Heart left ventricle (tissue), 16 donors: ENCODE data around the gene PARD3. TPM values are rescaled to one million over a fixed set of nuclear protein-coding genes. Genes with fewer than 3 reads are reported as not detected.
"Not testable (repeated sequence)": the region's sequence is repeated elsewhere in the genome, so short reads cannot be mapped to it uniquely, and the experiment has no call there.

Experiments used
- ATAC-seq, 4 donors: fragments of 200-7000 bp; cut with Tn5 transposase; one replicate each; pipeline ENCODE4 v1.9.1; 2020 to 2022; ENCODE audit warnings: moderate library complexity in 4 of 4, mild to moderate bottlenecking in 3 of 4, moderate number of reproducible peaks in 1 of 4
- DNase-seq, 5 donors: peaks; one replicate each; pipeline ENCODE4 v3.0.0-alpha.2; 2020
- H3K27ac ChIP-seq, 12 donors: fragments of 200-600 bp; sonication (generic) in 4 of 12; one replicate each; pipeline versions ENCODE4 v1.5.0 to v1.8.0; 2016 to 2022; ENCODE audit warnings: mild to moderate bottlenecking in 2 of 12
- H3K27me3 ChIP-seq, 9 donors: fragments of 200-600 bp; sonication (generic) in 2 of 9; one replicate each; pipeline versions ENCODE4 v1.5.1 to v1.8.0; 2016 to 2022; ENCODE audit warnings: mild to moderate bottlenecking in 3 of 9
- H3K36me3 ChIP-seq, 9 donors: fragments of 200-600 bp; sonication (generic) in 2 of 9; one replicate each; pipeline versions ENCODE4 v1.5.0 to v1.8.0; 2018 to 2022; ENCODE audit warnings: mild to moderate bottlenecking in 2 of 9
- H3K4me1 ChIP-seq, 12 donors: fragments of 200-600 bp; sonication (generic) in 4 of 12; one replicate each; pipeline versions ENCODE4 v1.5.0 to v1.8.0; 2016 to 2022; ENCODE audit warnings: mild to moderate bottlenecking in 3 of 12
- H3K4me3 ChIP-seq, 12 donors: fragments of 200-600 bp; sonication (generic) in 4 of 12; one replicate each; pipeline versions ENCODE4 v1.5.0 to v1.8.0; 2017 to 2022; ENCODE audit warnings: mild to moderate bottlenecking in 9 of 12, moderate library complexity in 4 of 12
- H3K9me3 ChIP-seq, 12 donors: fragments of 200-600 bp; sonication (generic) in 4 of 12; one replicate each; pipeline versions ENCODE4 v1.5.0 to v1.8.0; 2016 to 2022; ENCODE audit warnings: mild to moderate bottlenecking in 1 of 12
- CTCF ChIP-seq, 12 donors: fragments of 200-600 bp; sonication (generic) in 4 of 12; IDR thresholded peaks; one replicate each; pipeline versions ENCODE4 v1.5.0 to v1.8.0; 2018 to 2022; ENCODE audit warnings: antibody characterized with exemption in 12 of 12, mild to moderate bottlenecking in 5 of 12
- POLR2A ChIP-seq, 2 donors: fragments of 450-650 bp; IDR thresholded peaks; one replicate each; pipeline ENCODE4 v1.6.1; 2017; ENCODE audit warnings: antibody characterized with exemption in 2 of 2, mild to moderate bottlenecking in 2 of 2, moderate library complexity in 2 of 2
- WGBS, 4 donors: extraction: QIAGEN DNeasy Blood & Tissue Kit in 2 of 4; methylation state at CpG; one replicate each; pipeline versions ENCODE4 v1.1.5 to v1.1.7; 2013 to 2018; 5-methylcytosine and 5-hydroxymethylcytosine counted together
- intact Hi-C, 10 donors: fragments of 100-400 bp; cut with DNase I; formaldehyde crosslinking; loops; one replicate each; pipeline versions ENCODE4 v1.11.1 to v1.14.2; 2022
- polyA plus RNA-seq, 2 donors: library from polyadenylated mRNA; stranded (reverse); fragments of 200-250 nt; gene quantifications; one replicate each; pipeline ENCODE4 v1.2.3, GENCODE V29; 2013
- total RNA-seq, 9 donors: library from RNA; depleted of rRNA in 2 of 9; stranded (reverse); fragments of >200 nt in 2 of 9; fragmentation: NEBNext Ultra II Directional in 3 of 9; extraction: Animal tissue kit (Norgen Biotek cat#: 25700) in 3 of 9; gene quantifications; one replicate each; pipeline versions ENCODE4 v1.1.0 to v1.2.4, GENCODE V29; 2016 to 2023
- donor health status: ischemic (EF 13 %, LVEDD 7.1; RV severe dilation, severe dysfunction).
- donor health status: healthy with polysubstance abuse.
- donor health status: DM: no; HTN: yes; CAD: no.
- donor health status: DM: no; HTN: no; CAD: no.
- donor health status: ischemic (EF 25% LVEDD 6.9; RV normal size, moderate dysfunction).
- donor health status: ischemic (EF 25% LVEDD 5.7; RV mildly dilated, moderate dysfunction).
- donor health status: healthy.
- donor health status: DM: yes; HTN: yes; CAD: no.
- donor health status: ischemic (EF 35%, LVEDD 5.7; RV mildly dilated, moderate dysfunction).
- donor health status: nonischemic (EF 11% LVEDD 7.7; RV severe dilation, severe dysfunction).
- donor health status: DM: yes; HTN: yes; CAD: no.
- donor health status: PGD.
- donor health status: ischemic (EF 29% LVEDD 5.4; RV normal size, mild dysfunction).
- donor health status: nonischemic (EF 23%, LVEDD 6.1; RV moderate dilation, normal function).

PARD3 gene
- total and polyA plus RNA-seq, 11 donors = 24.8 to 69.7 (median 33.1) TPM

GRCh38 chr10:34396663-34397062 is 418.4 kb downstream of the PARD3 start:
- intact Hi-C loops = no loop called here

DNA sequence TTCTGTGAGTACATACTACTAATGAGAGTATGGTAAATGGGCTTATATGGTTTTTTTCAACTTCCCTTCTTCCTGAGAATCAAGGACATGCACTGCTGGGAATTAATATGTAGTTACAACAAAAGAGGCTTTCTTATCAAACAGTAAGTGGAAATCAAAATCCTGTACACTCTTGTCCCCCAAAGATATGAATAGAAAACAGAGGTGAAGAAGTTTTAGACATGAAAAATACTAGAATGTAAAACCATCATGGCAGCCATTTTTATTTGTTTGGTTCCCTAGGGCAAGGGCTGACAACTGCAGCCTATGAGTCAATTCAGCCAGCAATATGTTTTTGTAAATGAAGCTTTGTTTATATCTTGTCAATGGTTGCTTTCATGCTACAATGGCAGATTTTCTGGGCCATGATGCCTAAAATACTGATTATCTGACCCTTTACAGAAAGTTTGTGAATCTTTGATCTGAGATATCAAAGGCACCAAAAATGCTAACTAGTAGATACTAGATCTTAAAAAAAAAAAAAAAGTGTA is 422.4 kb downstream of the PARD3 start:
- Histone ChIP-seq H3K4me1 (peaks cover 0 to 12% (median 0%) of the 10 kb centered on the region in 12 donors), H3K27ac (no peak overlapping the region), H3K4me3 (no peak overlapping the region), H3K36me3 (no peaks in the 10 kb centered on the region), H3K27me3 (no peaks in the 10 kb centered on the region), H3K9me3 (no peaks in the 10 kb centered on the region)
- TF ChIP-seq POLR2A (IDR thresholded peaks at IDR 0.05) (no peak), CTCF (IDR thresholded peaks at IDR 0.05) (no peak)
- intact Hi-C loops = loop anchor here in 1 of 10 donors (5.0 kb wide), 1 partner anchor 1060 kb away; the partner anchor contains the start of gene NRP1
- DNase-seq (no peak), ATAC-seq (no peak)

More at GRCh38 chr10:34396663-34397062, 418.4 kb downstream of the PARD3 start:
- Histone ChIP-seq H3K27me3 (no peaks in the 10 kb centered on the region), H3K36me3 (peaks cover 0 to 5% (median 0%) of the 10 kb centered on the region in 9 donors), H3K4me3 (no peak overlapping the region), H3K9me3 (no peaks in the 10 kb centered on the region), H3K4me1 (peaks cover 0 to 12% (median 0%) of the 10 kb centered on the region in 12 donors), H3K27ac (peak overlapping the region in 1 of 12 donors; percentile 6)
- DNase-seq (no peak), ATAC-seq (no peak)
- 79 to 88% (median 86%) methylated on average over 2 of the region's 2 CpGs for WGBS, 4 donors
- TF ChIP-seq CTCF (IDR thresholded peaks at IDR 0.05) (no peak), POLR2A (IDR thresholded peaks at IDR 0.05) (no peak)

GRCh38 chr10:34391168-34391567 is 423.9 kb downstream of the PARD3 start:
- H3K27ac ChIP-seq, H3K9me3 ChIP-seq, H3K4me1 ChIP-seq, DNase-seq, H3K27me3 ChIP-seq, H3K4me3 ChIP-seq, ATAC-seq, H3K36me3 ChIP-seq: not testable (repeated sequence)
- WGBS, 4 donors = 67 to 83% (median 74%) methylated on average over 3 of the region's 3 CpGs
- TF ChIP-seq CTCF (IDR thresholded peaks at IDR 0.05) = peak in 4 of 12 donors; percentile 6 to 36 (median 22)
- intact Hi-C loops = loop anchor here in 1 of 10 donors (5.0 kb wide), 1 partner anchor 1059 kb away; the partner anchor contains the start of gene NRP1

GRCh38 chr10:34389801-34390200 is 425.3 kb downstream of the PARD3 start:
- 93 to 97% (median 96%) methylated on average over 3 of the region's 3 CpGs for WGBS, 4 donors
- TF ChIP-seq CTCF (IDR thresholded peaks at IDR 0.05) (no peak), POLR2A (IDR thresholded peaks at IDR 0.05) (no peak)

More at GRCh38 chr10:34389801-34390200, 425.3 kb downstream of the PARD3 start:
- Histone ChIP-seq H3K4me3 (no peak overlapping the region), H3K27me3 (no peaks in the 10 kb centered on the region), H3K9me3 (no peaks in the 10 kb centered on the region), H3K27ac (no peak overlapping the region), H3K36me3 (no peaks in the 10 kb centered on the region), H3K4me1 (peaks cover 0 to 6% (median 0%) of the 10 kb centered on the region in 12 donors)
- intact Hi-C loops = loop anchor here in 1 of 10 donors (5.0 kb wide), 1 partner anchor 1058 kb away; the partner anchor contains the start of gene NRP1
- no peak for ATAC-seq
- DNase-seq = no peak
